Prostate gland (tissue), 2 donors: ENCODE data around the gene SMPDL3A.

ENCODE experiments used
- POLR2A ChIP-seq: fragments of 450-650 bp; IDR thresholded peaks from one replicate; pipeline ENCODE4 v1.6.1; 2016; ENCODE audit warnings: antibody characterized with exemption, mild to moderate bottlenecking
- POLR2AphosphoS5 ChIP-seq: sonication (generic); formaldehyde crosslinking; IDR thresholded peaks from one replicate; pipeline ENCODE4 v1.6.1; 2017; ENCODE audit warnings: antibody characterized with exemption
- TF ChIP-seq, protein P1 (sequence below), 4 experiments: fragments of 200-600 bp in 2 of 4; fragments of 450-650 bp in 2 of 4; sonication (generic) in 2 of 4; IDR thresholded peaks; 1 replicate in 3 of 4; 2 replicates in 1 of 4; pipeline ENCODE4 v1.5.1; 2016 to 2019; ENCODE audit warnings: antibody characterized with exemption in 4 of 4, mild to moderate bottlenecking in 2 of 4, moderate library complexity in 2 of 4

DNA sequence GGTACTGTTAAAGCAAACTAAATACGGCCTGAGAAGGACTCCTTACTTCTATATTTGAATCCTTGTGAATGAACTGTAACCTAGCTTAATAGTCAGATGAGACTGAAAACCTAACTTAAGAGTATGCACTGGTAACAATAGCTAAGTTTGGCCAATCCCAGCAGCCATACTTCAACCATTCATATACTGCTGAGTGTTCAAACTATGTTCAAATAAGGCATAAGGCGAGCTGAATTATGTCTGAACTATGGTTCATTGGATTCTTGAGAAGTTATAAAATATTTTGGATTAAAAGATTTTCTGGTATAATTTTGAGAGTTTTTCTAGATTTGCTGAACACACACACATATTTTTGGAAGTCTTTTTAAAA, 2.2 kb downstream of the SMPDL3A start:
- TF ChIP-seq, protein P1, sequence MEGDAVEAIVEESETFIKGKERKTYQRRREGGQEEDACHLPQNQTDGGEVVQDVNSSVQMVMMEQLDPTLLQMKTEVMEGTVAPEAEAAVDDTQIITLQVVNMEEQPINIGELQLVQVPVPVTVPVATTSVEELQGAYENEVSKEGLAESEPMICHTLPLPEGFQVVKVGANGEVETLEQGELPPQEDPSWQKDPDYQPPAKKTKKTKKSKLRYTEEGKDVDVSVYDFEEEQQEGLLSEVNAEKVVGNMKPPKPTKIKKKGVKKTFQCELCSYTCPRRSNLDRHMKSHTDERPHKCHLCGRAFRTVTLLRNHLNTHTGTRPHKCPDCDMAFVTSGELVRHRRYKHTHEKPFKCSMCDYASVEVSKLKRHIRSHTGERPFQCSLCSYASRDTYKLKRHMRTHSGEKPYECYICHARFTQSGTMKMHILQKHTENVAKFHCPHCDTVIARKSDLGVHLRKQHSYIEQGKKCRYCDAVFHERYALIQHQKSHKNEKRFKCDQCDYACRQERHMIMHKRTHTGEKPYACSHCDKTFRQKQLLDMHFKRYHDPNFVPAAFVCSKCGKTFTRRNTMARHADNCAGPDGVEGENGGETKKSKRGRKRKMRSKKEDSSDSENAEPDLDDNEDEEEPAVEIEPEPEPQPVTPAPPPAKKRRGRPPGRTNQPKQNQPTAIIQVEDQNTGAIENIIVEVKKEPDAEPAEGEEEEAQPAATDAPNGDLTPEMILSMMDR (IDR thresholded peaks at IDR 0.05) = no peak
- TF ChIP-seq POLR2AphosphoS5 (no peak), POLR2A (no peak)
